KOPT-K1 (cell line): ENCODE measurements around the gene ZRANB1.

Experiments
- H3K27ac ChIP-seq: fragments of 200-600 bp; sonication (generic); 2 replicates; pipeline ENCODE4 v1.5.1; 2016; ENCODE audit warnings: antibody characterized with exemption, mild to moderate bottlenecking, low read depth, low read length; ENCODE audit not compliant: poor library complexity, severe bottlenecking
- H3K36me3 ChIP-seq: fragments of 200-600 bp; sonication (generic); 2 replicates; pipeline ENCODE4 v1.5.1; 2017; ENCODE audit warnings: antibody characterized with exemption, mild to moderate bottlenecking, low read length, moderate library complexity; ENCODE audit not compliant: insufficient read depth
- H3K9me3 ChIP-seq: fragments of 200-600 bp; sonication (generic); 2 replicates; pipeline ENCODE4 v1.5.1; 2017; ENCODE audit warnings: antibody characterized with exemption, low read length, mild to moderate bottlenecking; ENCODE audit not compliant: insufficient read depth, poor library complexity, severe bottlenecking

ZRANB1 gene

GRCh38 chr10:125009661-125010161 is 67.8 kb downstream of the ZRANB1 start:
- no peak overlapping the region for H3K27ac ChIP-seq
- H3K9me3 ChIP-seq, result no peaks in the 10 kb centered on the region
- H3K36me3 ChIP-seq, result no peaks in the 10 kb centered on the region

- no peaks in the 10 kb centered on the region for H3K36me3 ChIP-seq
- H3K9me3 ChIP-seq, result no peaks in the 10 kb centered on the region
- no peak overlapping the region for H3K27ac ChIP-seq
Measured at GRCh38 chr10:125010362-125010761, 68.4 kb downstream of the ZRANB1 start.

GRCh38 chr10:125011171-125011925 is 69.4 kb downstream of the ZRANB1 start:
- no peaks in the 10 kb centered on the region for H3K36me3 ChIP-seq
- H3K27ac ChIP-seq, result no peak overlapping the region
- H3K9me3 ChIP-seq, result no peaks in the 10 kb centered on the region

GRCh38 chr10:125011926-125012705 is 70.2 kb downstream of the ZRANB1 start:
- H3K27ac ChIP-seq, result no peak overlapping the region
- H3K36me3 ChIP-seq, result no peaks in the 10 kb centered on the region
- no peaks in the 10 kb centered on the region for H3K9me3 ChIP-seq

- H3K9me3 ChIP-seq, result no peaks in the 10 kb centered on the region
- H3K36me3 ChIP-seq, result no peaks in the 10 kb centered on the region
- no peak overlapping the region for H3K27ac ChIP-seq
Measured at GRCh38 chr10:125012851-125013528, 71.1 kb downstream of the ZRANB1 start.

- no peaks in the 10 kb centered on the region for H3K9me3 ChIP-seq
- no peaks in the 10 kb centered on the region for H3K36me3 ChIP-seq
- H3K27ac ChIP-seq, result no peak overlapping the region
Measured at GRCh38 chr10:125013529-125013872, 71.6 kb downstream of the ZRANB1 start.

GRCh38 chr10:125014086-125014830 is 72.3 kb downstream of the ZRANB1 start:
- Histone ChIP-seq H3K27ac (no peak overlapping the region), H3K36me3 (no peaks in the 10 kb centered on the region), H3K9me3 (peaks cover 4% of the 10 kb centered on the region)

GRCh38 chr10:125014836-125015355 is 73.0 kb downstream of the ZRANB1 start:
- Histone ChIP-seq H3K9me3 (peaks cover 10% of the 10 kb centered on the region), H3K36me3 (no peaks in the 10 kb centered on the region), H3K27ac (no peak overlapping the region)

GRCh38 chr10:125015356-125015944 is 73.5 kb downstream of the ZRANB1 start:
- Histone ChIP-seq H3K9me3 (peaks cover 10% of the 10 kb centered on the region), H3K27ac (no peak overlapping the region), H3K36me3 (no peaks in the 10 kb centered on the region)

GRCh38 chr10:125016123-125016522 is 74.2 kb downstream of the ZRANB1 start:
- no peak overlapping the region for H3K27ac ChIP-seq
- peaks cover 10% of the 10 kb centered on the region for H3K9me3 ChIP-seq
- no peaks in the 10 kb centered on the region for H3K36me3 ChIP-seq

- Histone ChIP-seq H3K9me3 (peaks cover 10% of the 10 kb centered on the region), H3K36me3 (no peaks in the 10 kb centered on the region), H3K27ac (no peak overlapping the region)
Measured at GRCh38 chr10:125016611-125017202, 74.8 kb downstream of the ZRANB1 start.

- H3K27ac ChIP-seq, result no peak overlapping the region
- H3K36me3 ChIP-seq, result no peaks in the 10 kb centered on the region
- H3K9me3 ChIP-seq, result peaks cover 10% of the 10 kb centered on the region
Measured at GRCh38 chr10:125017547-125018298, 75.8 kb downstream of the ZRANB1 start.

- Histone ChIP-seq H3K36me3 (no peaks in the 10 kb centered on the region), H3K27ac (no peak overlapping the region), H3K9me3 (peaks cover 10% of the 10 kb centered on the region)
Measured at GRCh38 chr10:125018576-125019143, 76.7 kb downstream of the ZRANB1 start.
